Urothelium cell line (cell line): ENCODE data around the gene KRTAP10-4.
"Not testable (repeated sequence)": the region's sequence is repeated elsewhere in the genome, so short reads cannot be mapped to it uniquely, and the experiment has no call there.

Source experiments
- DNase-seq: peaks from one replicate; pipeline ENCODE4 v3.0.0; 2011; ENCODE audit warnings: low spot score, mixed read lengths
- FAIRE-seq: peaks from 2 replicates; lab custom pipeline; 2011; peaks lifted over from hg19 to GRCh38; lab: Jason Lieb, UNC

The KRTAP10-4 gene

GRCh38 chr21:44556879-44557278 lies 16.6 kb upstream of the KRTAP10-4 start:
- DNase-seq (no peak), FAIRE-seq (no peak)

- DNase-seq: no peak
- no peak for FAIRE-seq
Observed at GRCh38 chr21:44557491-44558328, 15.8 kb upstream of the KRTAP10-4 start.

GRCh38 chr21:44558329-44558675 lies 15.2 kb upstream of the KRTAP10-4 start:
- not testable (repeated sequence) for DNase-seq, FAIRE-seq

GRCh38 chr21:44558695-44559094 lies 14.8 kb upstream of the KRTAP10-4 start, which contains the start of gene KRTAP10-3:
TSS of gene KRTAP10-3 (minus strand) at chr21:44558795. CDS start at chr21:44558715, 80 bp downstream.
- FAIRE-seq: no peak

GRCh38 chr21:44564099-44564498 lies 9.4 kb upstream of the KRTAP10-4 start:
- FAIRE-seq (no peak), DNase-seq (no peak)

More at GRCh38 chr21:44558695-44559094, 14.8 kb upstream of the KRTAP10-4 start, which contains the start of gene KRTAP10-3:
- DNase-seq: no peak

- no peak for DNase-seq
Observed at GRCh38 chr21:44564886-44565598, 8.5 kb upstream of the KRTAP10-4 start.

GRCh38 chr21:44566403-44566802 lies 7.1 kb upstream of the KRTAP10-4 start:
- no peak for FAIRE-seq
- DNase-seq: no peak

More at GRCh38 chr21:44564886-44565598, 8.5 kb upstream of the KRTAP10-4 start:
- no peak for FAIRE-seq

GRCh38 chr21:44567481-44568171 lies 5.9 kb upstream of the KRTAP10-4 start:
- DNase-seq (no peak), FAIRE-seq (no peak)

- no peak for DNase-seq
- FAIRE-seq: no peak
Observed at GRCh38 chr21:44568261-44568660, 5.3 kb upstream of the KRTAP10-4 start.

GRCh38 chr21:44568667-44569556 lies 4.6 kb upstream of the KRTAP10-4 start:
- peak; percentile 27 for FAIRE-seq
- DNase-seq: no peak

GRCh38 chr21:44569861-44570517 lies 3.5 kb upstream of the KRTAP10-4 start:
- DNase-seq: no peak
- FAIRE-seq: no peak

- DNase-seq (no peak), FAIRE-seq (no peak)
Observed at GRCh38 chr21:44571296-44571695, 2.2 kb upstream of the KRTAP10-4 start.

- DNase-seq (no peak), FAIRE-seq (no peak)
Observed at GRCh38 chr21:44571844-44572782, 1.4 kb upstream of the KRTAP10-4 start.

- FAIRE-seq (no peak), DNase-seq (no peak)
Observed at GRCh38 chr21:44572959-44573583, 458 bp upstream of the KRTAP10-4 start.

GRCh38 chr21:44574457-44575306 lies 1.2 kb downstream of the KRTAP10-4 start:
- DNase-seq (no peak), FAIRE-seq (no peak)

GRCh38 chr21:44575307-44576024 lies 1.9 kb downstream of the KRTAP10-4 start:
- DNase-seq: no peak
- FAIRE-seq: no peak

GRCh38 chr21:44576025-44576420 lies 2.5 kb downstream of the KRTAP10-4 start:
- FAIRE-seq (no peak), DNase-seq (no peak)
